ENCODE results near the gene CPLX3. TPM values are rescaled to one million over a fixed set of nuclear protein-coding genes. Genes with fewer than 3 reads are reported as not detected.
A peak's percentile ranks its signal among the peaks of the same experiment; 100 is the strongest.

Gene CPLX3
- total and polyA plus RNA-seq, 10 of the 15 experiments (the other 5 are each of a cell fraction or from before 2014, with no cell fraction given), result 0.02 to 0.04 TPM; not detected in 8

GRCh38 chr15:74788042-74788682 is 38.3 kb upstream of the CPLX3 start:
- DNase-seq (ENCODE audit: low read depth, low spot score) (no peak), FAIRE-seq (peak; percentile 44), ATAC-seq (no peak)
- in situ Hi-C loops (cut with MboI), result no loop called here
- TSS peak; percentile 90 for BruUV-seq (replicated peaks)
- Histone ChIP-seq H3K4me3 (peak overlapping the region; percentile 77), H3K27me3 (replicated peaks in 1 of 2; ENCODE audit: control insufficient read depth in 2 of 2, insufficient read depth in 2 of 2, low read length in 1 of 2) (no peaks in the 10 kb centered on the region), H4K20me1 (ENCODE audit: control insufficient read depth, insufficient read depth) (no peaks in the 10 kb centered on the region), H3K4me1 (ENCODE audit: control insufficient read depth, insufficient read depth, low read length) (peaks cover 62% of the 10 kb centered on the region), H2AFZ (ENCODE audit: control insufficient read depth, low read depth, low read length) (no peak overlapping the region), H3K9ac (ENCODE audit: control insufficient read depth, insufficient read depth, low read length) (peak overlapping the region; percentile 82), H3K79me2 (ENCODE audit: control insufficient read depth, insufficient read depth, low read length) (peaks cover 93% of the 10 kb centered on the region), H3K27ac (ENCODE audit: control insufficient read depth, insufficient read depth) (peak overlapping the region; percentile 96), H3K9me3 (replicated peaks; ENCODE audit: control insufficient read depth, insufficient read depth, low read length) (no peaks in the 10 kb centered on the region), H3K36me3 (ENCODE audit: control insufficient read depth in 2 of 2, insufficient read depth in 2 of 2, low read length in 1 of 2) (peaks cover 4 to 12% of the 10 kb centered on the region in 2 experiments; a peak in 3 of 4 replicates), H3K4me2 (ENCODE audit: control insufficient read depth, insufficient read depth) (peak overlapping the region; percentile 67)
- RAD21 ChIA-PET (ENCODE audit: unreplicated experiment), result interaction anchor here (0.7 to 25.2 kb wide), 22 partner anchors 2 to 664 kb away, joined by 3 to 1186 read pairs (median 4); partner anchors contain the start of genes ARID3B, COX5A, CSK and SCAMP5
- CTCF ChIA-PET, result interaction anchor here (0.6 to 25.9 kb wide), 19 partner anchors 10 to 403 kb away, joined by 3 to 1288 read pairs (median 3); partner anchors contain the start of genes CSK and FAM219B
- peak; percentile 18; the same call in 1 of the 2 replicates for TF ChIP-seq LARP7 (IDR thresholded peaks at IDR 0.05)
- peak; percentile 7 for TF ChIP-seq RELA (IDR thresholded peaks at IDR 0.05; ENCODE audit: borderline replicate concordance, partially characterized antibody)
- peak; percentile 85; the same call in 1 of the 2 replicates for TF ChIP-seq MLLT1 (IDR thresholded peaks at IDR 0.05)
- 0 out of 2 replicates have a peak, but pooled peaks have one; percentile 10 for TF ChIP-seq HDGF (IDR thresholded peaks at IDR 0.05)
- no peak for TF ChIP-seq USF1 (IDR thresholded peaks at IDR 0.05; ENCODE audit: borderline replicate concordance, extremely low read length, insufficient read depth, low read depth, low read length)
- 0 out of 2 replicates have a peak, but pooled peaks have one; percentile 34 for TF ChIP-seq YY1 (IDR thresholded peaks at IDR 0.05; ENCODE audit: low read depth, low read length)
- TF ChIP-seq TAF1 (IDR thresholded peaks at IDR 0.05; ENCODE audit: borderline replicate concordance, low read depth, low read length), result 0 out of 2 replicates have a peak, but pooled peaks have one; percentile 3
- 0 out of 2 replicates have a peak, but pooled peaks have one; percentile 7 for TF ChIP-seq SMAD5 (IDR thresholded peaks at IDR 0.05; ENCODE audit: low read depth)
- no peak for TF ChIP-seq ATF7 (IDR thresholded peaks at IDR 0.05; ENCODE audit: low read depth)
- no peak for TF ChIP-seq ELK1 (IDR thresholded peaks at IDR 0.05; ENCODE audit: low read depth, low read length)
- TF ChIP-seq BMI1 (IDR thresholded peaks at IDR 0.05; ENCODE audit: borderline replicate concordance), result peak; percentile 15; the same call in 1 of the 2 replicates
- 0 out of 2 replicates have a peak, but pooled peaks have one; percentile 32 for TF ChIP-seq HSF1 (IDR thresholded peaks at IDR 0.05; ENCODE audit: low read depth, low read length)
- no peak for TF ChIP-seq SREBF2 (IDR thresholded peaks at IDR 0.05; ENCODE audit: low read length)
- intact Hi-C loops (cut with micrococcal nuclease; ENCODE audit: unreplicated experiment), result loop anchor here (2.0 to 5.0 kb wide), 2 partner anchors 246 to 319 kb away; partner anchors contain the start of gene ARID3B
- SMC1A ChIA-PET (ENCODE audit: uncharacterized antibody, unreplicated experiment), result interaction anchor here (1.1 to 15.7 kb wide), 11 partner anchors 10 to 403 kb away, joined by 3 to 811 read pairs (median 9); partner anchors contain the start of gene CSK
- POLR2A ChIA-PET, result interaction anchor here (0.6 to 14.2 kb wide), 17 partner anchors 9 to 403 kb away, joined by 3 to 602 read pairs (median 5); partner anchors contain the start of genes CSK and FAM219B
- 1% methylated on average over 7 of the region's 7 CpGs for WGBS (ENCODE audit: insufficient coverage, insufficient replicate concordance, low lambda C conversion rate, missing lambda C conversion rate)

Measured in GM12878 (cell line).